PC-3 (cell line): ENCODE results near the gene ONECUT1. TPM values are rescaled to one million over a fixed set of nuclear protein-coding genes. Genes with fewer than 3 reads are reported as not detected.

Experiments used
- ATAC-seq: fragments of 200-7000 bp; cut with Tn5 transposase; 2 replicates; pipeline ENCODE4 v1.9.1; 2020; ENCODE audit warnings: mild to moderate bottlenecking, moderate library complexity
- BruUV-seq: library from RNA; stranded (reverse); fragments of 400-500 nt; replicated peaks from 2 replicates; lab custom pipeline; 2021; lab: Mats Ljungman, UMichigan
- CTCF ChIA-PET: fragments of 300-600 bp; sonication (Branson Sonifier 250); formaldehyde crosslinking; loops from one replicate; lab custom pipeline; 2022; ENCODE audit warnings: antibody characterized with exemption; lab: Charles Lee
- POLR2A ChIA-PET: fragments of 300-600 bp; sonication (Branson Sonifier 250); formaldehyde crosslinking; loops from one replicate; lab custom pipeline; 2022; ENCODE audit warnings: antibody characterized with exemption; ENCODE audit not compliant: unreplicated experiment; lab: Charles Lee
- DNase-seq: peaks from one replicate; pipeline ENCODE4 v3.0.0-alpha.2; 2015
- H2AFZ ChIP-seq: fragments of 300-600 bp; sonication (generic); 2 replicates; pipeline ENCODE4 v1.6.0; 2016; ENCODE audit warnings: antibody characterized with exemption, low read length
- H3F3A ChIP-seq: fragments of 300-600 bp; sonication (generic); one replicate; pipeline ENCODE4 v1.6.0; 2017; ENCODE audit warnings: antibody characterized with exemption, low read length, control low read depth, mild to moderate bottlenecking; ENCODE audit not compliant: unreplicated experiment
- H3K27ac ChIP-seq: fragments of 300-600 bp; sonication (generic); 2 replicates; pipeline ENCODE4 v1.5.1; 2016; ENCODE audit warnings: mild to moderate bottlenecking, low read length
- H3K27me3 ChIP-seq: fragments of 300-600 bp; sonication (generic); 2 replicates; pipeline ENCODE4 v1.6.1; 2016; ENCODE audit warnings: low read length, mixed read lengths
- H3K36me3 ChIP-seq: fragments of 300-600 bp; sonication (generic); 2 replicates; pipeline ENCODE4 v1.6.1; 2016; ENCODE audit warnings: low read depth, mixed run types, low read length, mixed read lengths
- H3K4me1 ChIP-seq: fragments of 300-600 bp; sonication (generic); 2 replicates; pipeline ENCODE4 v1.5.1; 2016; ENCODE audit warnings: low read length; ENCODE audit not compliant: insufficient read depth
- H3K4me2 ChIP-seq: fragments of 300-600 bp; sonication (generic); 2 replicates; pipeline ENCODE4 v1.6.0; 2016; ENCODE audit warnings: low read length
- H3K4me3 ChIP-seq: fragments of 300-600 bp; sonication (generic); 2 replicates; pipeline ENCODE4 v1.5.1; 2016; ENCODE audit warnings: mild to moderate bottlenecking, low read length, mixed read lengths
- H3K79me2 ChIP-seq: fragments of 300-600 bp; sonication (generic); 2 replicates; pipeline ENCODE4 v1.6.1; 2017; ENCODE audit warnings: low read length, mixed read lengths
- H3K9ac ChIP-seq: fragments of 300-600 bp; sonication (generic); 2 replicates; pipeline ENCODE4 v1.6.0; 2016; ENCODE audit warnings: mild to moderate bottlenecking, low read length
- H3K9me2 ChIP-seq: fragments of 300-600 bp; sonication (generic); replicated peaks from 2 replicates; pipeline ENCODE4 v1.6.1; 2016; ENCODE audit warnings: mixed run types, low read length, mixed read lengths
- H3K9me3 ChIP-seq: fragments of 300-600 bp; sonication (generic); 2 replicates; pipeline ENCODE4 v1.6.1; 2016; ENCODE audit warnings: low read length, mixed read lengths
- H4K20me1 ChIP-seq: fragments of 300-600 bp; sonication (generic); 2 replicates; pipeline ENCODE4 v1.6.1; 2016; ENCODE audit warnings: low read length, mixed read lengths
- EZH2 ChIP-seq: fragments of 300-600 bp; sonication (generic); IDR thresholded peaks from one replicate; pipeline ENCODE4 v1.6.1; 2017; ENCODE audit warnings: antibody characterized with exemption, mild to moderate bottlenecking, low read length; ENCODE audit not compliant: unreplicated experiment
- EZH2phosphoT487 ChIP-seq: fragments of 300-600 bp; sonication (generic); IDR thresholded peaks from 2 replicates; pipeline ENCODE4 v1.6.1; 2018; ENCODE audit warnings: mild to moderate bottlenecking, antibody characterized with exemption, low read length, borderline replicate concordance
- intact Hi-C: fragments of 100-400 bp; cut with micrococcal nuclease; formaldehyde crosslinking; loops from 2 replicates; pipeline ENCODE4 v1.9.0; 2023
- total RNA-seq: library from RNA; depleted of rRNA; stranded (reverse); fragments of >200 nt; gene quantifications from 2 replicates; pipeline ENCODE4 v1.2.3, GENCODE V29; 2014
- TF ChIP-seq, protein P1 (sequence below): fragments of 300-600 bp; sonication (generic); conservative IDR thresholded peaks from 2 replicates; pipeline ENCODE4 v1.5.1; 2017; ENCODE audit warnings: antibody characterized with exemption, low read depth, mild to moderate bottlenecking, low read length

ONECUT1 gene
- total RNA-seq, 1 experiment from 2014 or later = not detected

- Histone ChIP-seq H3K36me3 (no peaks in the 10 kb centered on the region), H3K27me3 (peaks cover 21% of the 10 kb centered on the region), H2AFZ (peak overlapping the region; percentile 82), H3K79me2 (no peaks in the 10 kb centered on the region), H3F3A (no peaks in the 10 kb centered on the region), H3K27ac (no peak overlapping the region), H3K9me3 (no peaks in the 10 kb centered on the region), H3K4me1 (no peaks in the 10 kb centered on the region), H3K9me2 (no peaks in the 10 kb centered on the region), H4K20me1 (no peaks in the 10 kb centered on the region), H3K4me2 (peak overlapping the region; percentile 79), H3K9ac (no peak overlapping the region), H3K4me3 (peak overlapping the region; percentile 62)
- TF ChIP-seq EZH2phosphoT487 = no peak
- TF ChIP-seq, protein P1, sequence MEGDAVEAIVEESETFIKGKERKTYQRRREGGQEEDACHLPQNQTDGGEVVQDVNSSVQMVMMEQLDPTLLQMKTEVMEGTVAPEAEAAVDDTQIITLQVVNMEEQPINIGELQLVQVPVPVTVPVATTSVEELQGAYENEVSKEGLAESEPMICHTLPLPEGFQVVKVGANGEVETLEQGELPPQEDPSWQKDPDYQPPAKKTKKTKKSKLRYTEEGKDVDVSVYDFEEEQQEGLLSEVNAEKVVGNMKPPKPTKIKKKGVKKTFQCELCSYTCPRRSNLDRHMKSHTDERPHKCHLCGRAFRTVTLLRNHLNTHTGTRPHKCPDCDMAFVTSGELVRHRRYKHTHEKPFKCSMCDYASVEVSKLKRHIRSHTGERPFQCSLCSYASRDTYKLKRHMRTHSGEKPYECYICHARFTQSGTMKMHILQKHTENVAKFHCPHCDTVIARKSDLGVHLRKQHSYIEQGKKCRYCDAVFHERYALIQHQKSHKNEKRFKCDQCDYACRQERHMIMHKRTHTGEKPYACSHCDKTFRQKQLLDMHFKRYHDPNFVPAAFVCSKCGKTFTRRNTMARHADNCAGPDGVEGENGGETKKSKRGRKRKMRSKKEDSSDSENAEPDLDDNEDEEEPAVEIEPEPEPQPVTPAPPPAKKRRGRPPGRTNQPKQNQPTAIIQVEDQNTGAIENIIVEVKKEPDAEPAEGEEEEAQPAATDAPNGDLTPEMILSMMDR = no peak
- no peak for TF ChIP-seq EZH2
- ChIA-PET POLR2A (no interaction called here), CTCF (no interaction called here)
- BruUV-seq = no TSS peak
- intact Hi-C loops = no loop called here
- ATAC-seq (peak; percentile 46), DNase-seq (no peak)
Observed at GRCh38 chr15:52789601-52790168, 451 bp downstream of the ONECUT1 start.

DNA sequence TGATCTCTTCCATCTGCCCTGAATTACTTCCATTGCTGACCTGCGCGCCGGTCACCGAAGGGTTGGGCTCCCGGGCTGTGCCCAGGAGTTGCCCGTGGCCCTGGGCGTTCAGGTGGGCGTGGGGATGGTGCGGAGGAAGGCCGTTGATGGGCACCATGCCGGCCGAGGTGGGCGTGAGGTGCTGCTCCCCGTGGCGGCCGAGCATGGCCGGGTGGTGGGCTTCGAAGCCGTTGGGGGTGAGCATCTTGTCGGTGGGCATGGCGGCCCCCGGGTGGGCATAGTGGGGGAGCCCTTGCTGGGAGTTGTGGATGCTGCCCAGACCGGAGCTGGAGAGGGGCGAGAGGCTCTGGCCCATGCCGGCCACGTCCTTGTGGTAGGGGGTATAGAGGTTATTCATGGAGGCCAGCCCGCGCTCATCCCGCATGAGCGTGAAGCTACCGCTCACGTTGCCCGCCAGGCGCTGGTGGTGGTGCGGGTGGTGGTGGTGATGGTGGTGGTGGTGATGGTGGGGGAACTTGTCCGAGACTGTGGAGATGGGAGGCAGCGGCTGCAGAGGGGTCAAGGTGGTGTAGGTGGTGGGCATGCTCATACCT, 1.0 kb downstream of the ONECUT1 start:
- Histone ChIP-seq H3K27ac (no peak overlapping the region), H3K27me3 (peaks cover 16% of the 10 kb centered on the region; the same call in 1 of the 2 replicates), H3K4me2 (peak overlapping the region; percentile 79; the same call in 1 of the 2 replicates), H3K9ac (no peak overlapping the region), H3K4me3 (peak overlapping the region; percentile 62), H3K79me2 (no peaks in the 10 kb centered on the region), H3K4me1 (no peaks in the 10 kb centered on the region), H3K9me3 (no peaks in the 10 kb centered on the region), H2AFZ (no peak overlapping the region), H4K20me1 (no peaks in the 10 kb centered on the region), H3K36me3 (no peaks in the 10 kb centered on the region), H3K9me2 (no peaks in the 10 kb centered on the region), H3F3A (no peaks in the 10 kb centered on the region)
- DNase-seq = no peak
- ATAC-seq = no peak
- ChIA-PET POLR2A (no interaction called here), CTCF (no interaction called here)
- TF ChIP-seq EZH2phosphoT487 (no peak), EZH2 (no peak)
- TF ChIP-seq, protein P1 = no peak
- no TSS peak for BruUV-seq
- intact Hi-C loops = no loop called here
